Panc1 (cell line): Measurements from ENCODE around the gene MANF. TPM values are rescaled to one million over a fixed set of nuclear protein-coding genes. Genes with fewer than 3 reads are reported as not detected.

ENCODE experiments used
- ATAC-seq: fragments of 200-7000 bp; cut with Tn5 transposase; 2 replicates; pipeline ENCODE4 v1.9.1; 2020; ENCODE audit warnings: mild to moderate bottlenecking, moderate library complexity
- BruUV-seq: library from RNA; stranded (reverse); fragments of 400-500 nt; replicated peaks from 2 replicates; lab custom pipeline; 2021; lab: Mats Ljungman, UMichigan
- CTCF ChIA-PET: fragments of 300-600 bp; sonication (Branson Sonifier 250); formaldehyde crosslinking; loops from one replicate; lab custom pipeline; 2022; ENCODE audit warnings: antibody characterized with exemption; lab: Charles Lee
- POLR2A ChIA-PET: fragments of 300-600 bp; sonication (Branson Sonifier 250); formaldehyde crosslinking; loops from one replicate; lab custom pipeline; 2022; ENCODE audit warnings: antibody characterized with exemption; lab: Charles Lee
- DNase-seq: peaks from one replicate; pipeline ENCODE4 v3.0.0-alpha.2; 2010; ENCODE audit warnings: low read depth, low spot score
- H3K27ac ChIP-seq: 2 replicates; pipeline ENCODE4 v1.5.1; 2011; ENCODE audit warnings: mild to moderate bottlenecking, low read length, inconsistent platforms
- H3K27me3 ChIP-seq: fragments of 200-500 bp; sonication (Bioruptor generic); 2 replicates; pipeline ENCODE4 v1.6.0; 2014; ENCODE audit warnings: low read length, inconsistent platforms; ENCODE audit not compliant: control insufficient read depth, insufficient read depth
- H3K36me3 ChIP-seq: fragments of 200-500 bp; sonication (Bioruptor generic); 2 replicates; pipeline ENCODE4 v1.5.1; 2014; ENCODE audit warnings: inconsistent platforms, mild to moderate bottlenecking, low read length, moderate library complexity; ENCODE audit not compliant: control insufficient read depth, insufficient read depth
- H3K4me1 ChIP-seq: 2 replicates; pipeline ENCODE4 v1.5.1; 2011; ENCODE audit warnings: inconsistent platforms, mild to moderate bottlenecking, low read length, moderate library complexity; ENCODE audit not compliant: control insufficient read depth, insufficient read depth
- H3K4me3 ChIP-seq, 2 experiments: 2 replicates each; pipeline ENCODE4 v1.5.1; 2011 to 2012; ENCODE audit warnings: low read depth in 2 of 2, low read length in 2 of 2, mild to moderate bottlenecking in 2 of 2, inconsistent platforms in 1 of 2, moderate library complexity in 1 of 2
- H3K9me3 ChIP-seq: fragments of 200-500 bp; sonication (Bioruptor generic); 2 replicates; pipeline ENCODE4 v1.5.1; 2014; ENCODE audit warnings: low read depth, mild to moderate bottlenecking, inconsistent platforms, low read length, moderate library complexity; ENCODE audit not compliant: control insufficient read depth, insufficient read depth
- POLR2AphosphoS5 ChIP-seq: IDR thresholded peaks from 2 replicates; pipeline ENCODE4 v1.6.1; 2012; ENCODE audit warnings: mild to moderate bottlenecking, low read depth, low read length, moderate library complexity
- SIN3A ChIP-seq: IDR thresholded peaks from 2 replicates; pipeline ENCODE4 v1.6.1; 2012; ENCODE audit warnings: low read depth, mild to moderate bottlenecking, low read length, moderate library complexity, borderline replicate concordance; ENCODE audit not compliant: insufficient read depth
- TCF7L2 ChIP-seq: IDR thresholded peaks from 2 replicates; pipeline ENCODE4 v1.6.1; 2011; ENCODE audit warnings: mild to moderate bottlenecking, low read depth, low read length, inconsistent platforms
- in situ Hi-C: cut with HindIII; loops from 2 replicates; pipeline ENCODE4 v1.10.0; 2016; ENCODE audit warnings: low sequenced_read_pairs, low pct_unique_long_range_greater_than_20kb
- intact Hi-C: fragments of 100-400 bp; cut with micrococcal nuclease; formaldehyde crosslinking; loops from one replicate; pipeline ENCODE4 v1.10.0; 2022; ENCODE audit not compliant: unreplicated experiment
- total RNA-seq: library from RNA; stranded (reverse); gene quantifications from one replicate; pipeline ENCODE4 v1.2.1, GENCODE V29; 2021; ENCODE audit not compliant: unreplicated experiment
- TF ChIP-seq, protein P1 (sequence below), 2 experiments: IDR thresholded peaks; 2 replicates each; pipeline ENCODE4 v1.6.1; 2011 to 2012; ENCODE audit warnings: low read depth in 2 of 2, control low read depth in 1 of 2, low read length in 1 of 2, mild to moderate bottlenecking in 1 of 2, moderate library complexity in 1 of 2; ENCODE audit not compliant: insufficient read depth in 1 of 2
- TF ChIP-seq, protein P2 (sequence below): fragments of 450-650 bp; IDR thresholded peaks from 2 replicates; pipeline ENCODE4 v1.5.1; 2017; ENCODE audit warnings: mild to moderate bottlenecking

Gene MANF
- total RNA-seq, 1 experiment from 2014 or later, result 69.9 TPM

DNA sequence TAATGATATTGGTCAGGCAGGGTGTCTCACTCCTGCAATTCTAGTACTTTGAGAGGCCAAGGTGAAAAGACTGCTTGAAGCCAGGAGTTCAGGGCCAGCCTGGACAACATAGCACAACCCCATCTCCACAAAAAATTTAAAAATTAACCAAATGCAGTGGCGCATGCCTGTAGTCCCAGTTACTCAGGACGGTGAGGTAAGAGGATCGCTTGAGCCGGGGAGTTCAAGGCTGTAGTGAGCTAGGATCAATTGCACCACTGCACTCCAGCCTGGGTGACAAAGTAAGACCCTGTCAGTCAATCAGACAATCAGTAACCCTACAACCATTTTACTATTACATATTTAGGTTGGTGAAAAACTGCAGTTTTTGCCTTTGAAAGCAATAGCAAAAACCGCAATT is 49.0 kb downstream of the MANF start:
- peaks cover 14% of the 10 kb centered on the region for H3K36me3 ChIP-seq
- H3K9me3 ChIP-seq, result no peaks in the 10 kb centered on the region
- no peak overlapping the region for H3K4me3 ChIP-seq
- H3K27me3 ChIP-seq, result no peaks in the 10 kb centered on the region
- H3K27ac ChIP-seq, result no peak overlapping the region
- ATAC-seq, result no peak
- TF ChIP-seq TCF7L2 (no peak), POLR2AphosphoS5 (no peak), SIN3A (no peak)
- TF ChIP-seq, protein P1, sequence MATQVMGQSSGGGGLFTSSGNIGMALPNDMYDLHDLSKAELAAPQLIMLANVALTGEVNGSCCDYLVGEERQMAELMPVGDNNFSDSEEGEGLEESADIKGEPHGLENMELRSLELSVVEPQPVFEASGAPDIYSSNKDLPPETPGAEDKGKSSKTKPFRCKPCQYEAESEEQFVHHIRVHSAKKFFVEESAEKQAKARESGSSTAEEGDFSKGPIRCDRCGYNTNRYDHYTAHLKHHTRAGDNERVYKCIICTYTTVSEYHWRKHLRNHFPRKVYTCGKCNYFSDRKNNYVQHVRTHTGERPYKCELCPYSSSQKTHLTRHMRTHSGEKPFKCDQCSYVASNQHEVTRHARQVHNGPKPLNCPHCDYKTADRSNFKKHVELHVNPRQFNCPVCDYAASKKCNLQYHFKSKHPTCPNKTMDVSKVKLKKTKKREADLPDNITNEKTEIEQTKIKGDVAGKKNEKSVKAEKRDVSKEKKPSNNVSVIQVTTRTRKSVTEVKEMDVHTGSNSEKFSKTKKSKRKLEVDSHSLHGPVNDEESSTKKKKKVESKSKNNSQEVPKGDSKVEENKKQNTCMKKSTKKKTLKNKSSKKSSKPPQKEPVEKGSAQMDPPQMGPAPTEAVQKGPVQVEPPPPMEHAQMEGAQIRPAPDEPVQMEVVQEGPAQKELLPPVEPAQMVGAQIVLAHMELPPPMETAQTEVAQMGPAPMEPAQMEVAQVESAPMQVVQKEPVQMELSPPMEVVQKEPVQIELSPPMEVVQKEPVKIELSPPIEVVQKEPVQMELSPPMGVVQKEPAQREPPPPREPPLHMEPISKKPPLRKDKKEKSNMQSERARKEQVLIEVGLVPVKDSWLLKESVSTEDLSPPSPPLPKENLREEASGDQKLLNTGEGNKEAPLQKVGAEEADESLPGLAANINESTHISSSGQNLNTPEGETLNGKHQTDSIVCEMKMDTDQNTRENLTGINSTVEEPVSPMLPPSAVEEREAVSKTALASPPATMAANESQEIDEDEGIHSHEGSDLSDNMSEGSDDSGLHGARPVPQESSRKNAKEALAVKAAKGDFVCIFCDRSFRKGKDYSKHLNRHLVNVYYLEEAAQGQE (IDR thresholded peaks at IDR 0.05; ENCODE audit: insufficient read depth in 1 of 2, low read depth in 2 of 2, low read length in 1 of 2), result no peak
- TF ChIP-seq, protein P2, sequence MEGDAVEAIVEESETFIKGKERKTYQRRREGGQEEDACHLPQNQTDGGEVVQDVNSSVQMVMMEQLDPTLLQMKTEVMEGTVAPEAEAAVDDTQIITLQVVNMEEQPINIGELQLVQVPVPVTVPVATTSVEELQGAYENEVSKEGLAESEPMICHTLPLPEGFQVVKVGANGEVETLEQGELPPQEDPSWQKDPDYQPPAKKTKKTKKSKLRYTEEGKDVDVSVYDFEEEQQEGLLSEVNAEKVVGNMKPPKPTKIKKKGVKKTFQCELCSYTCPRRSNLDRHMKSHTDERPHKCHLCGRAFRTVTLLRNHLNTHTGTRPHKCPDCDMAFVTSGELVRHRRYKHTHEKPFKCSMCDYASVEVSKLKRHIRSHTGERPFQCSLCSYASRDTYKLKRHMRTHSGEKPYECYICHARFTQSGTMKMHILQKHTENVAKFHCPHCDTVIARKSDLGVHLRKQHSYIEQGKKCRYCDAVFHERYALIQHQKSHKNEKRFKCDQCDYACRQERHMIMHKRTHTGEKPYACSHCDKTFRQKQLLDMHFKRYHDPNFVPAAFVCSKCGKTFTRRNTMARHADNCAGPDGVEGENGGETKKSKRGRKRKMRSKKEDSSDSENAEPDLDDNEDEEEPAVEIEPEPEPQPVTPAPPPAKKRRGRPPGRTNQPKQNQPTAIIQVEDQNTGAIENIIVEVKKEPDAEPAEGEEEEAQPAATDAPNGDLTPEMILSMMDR, result no peak
- H3K4me1 ChIP-seq, result no peaks in the 10 kb centered on the region
- ChIA-PET POLR2A (no interaction called here), CTCF (no interaction called here)
- BruUV-seq, result no TSS peak
- in situ Hi-C loops, result no loop called here
- intact Hi-C loops, result no loop called here
- no peak for DNase-seq

DNA sequence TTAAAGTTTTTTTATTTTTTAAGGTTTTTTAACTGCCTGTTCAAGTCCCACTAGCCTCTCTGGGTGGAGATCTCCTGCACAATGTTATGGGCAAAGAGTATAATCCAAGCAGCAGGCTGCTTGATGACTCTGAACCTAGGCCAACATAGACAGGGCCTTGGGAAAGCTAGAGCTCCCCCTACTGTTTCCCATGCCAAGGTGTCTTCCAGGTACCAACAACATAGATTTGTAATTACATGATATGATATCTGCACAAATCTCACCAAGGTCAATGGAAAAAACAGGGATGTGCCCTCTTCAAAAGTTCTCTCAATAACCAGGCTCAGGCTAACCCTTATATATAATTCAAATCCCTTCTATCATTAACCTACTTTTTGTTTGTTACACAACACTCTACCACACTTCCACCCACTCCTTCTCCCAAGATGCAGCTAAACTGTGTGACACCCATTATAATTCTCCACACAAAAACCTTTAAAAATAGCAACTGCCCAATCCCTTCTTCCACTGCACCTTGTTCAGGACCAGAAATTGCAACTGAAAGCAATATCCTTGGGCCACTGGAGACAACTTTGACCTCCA is 49.7 kb downstream of the MANF start:
- DNase-seq (peak; percentile 30), ATAC-seq (peak; percentile 89)
- CTCF ChIA-PET, result no interaction called here
- Histone ChIP-seq H3K36me3 (peaks cover 11% of the 10 kb centered on the region), H3K9me3 (no peaks in the 10 kb centered on the region), H3K27me3 (no peaks in the 10 kb centered on the region), H3K27ac (no peak overlapping the region), H3K4me1 (no peaks in the 10 kb centered on the region), H3K4me3 (no peak overlapping the region)
- BruUV-seq, result no TSS peak
- intact Hi-C loops, result no loop called here
- in situ Hi-C loops, result no loop called here
- TF ChIP-seq, protein P2, result peak; percentile 81
- no peak for TF ChIP-seq POLR2AphosphoS5
- POLR2A ChIA-PET, result interaction anchor here (0.6 kb wide), 2 partner anchors 18 to 275 kb away, joined by 3 to 6 read pairs; no protein-coding TSS in a partner anchor
